GM12892 (cell line): ENCODE data around the gene DHRS13.

Source experiments
- POLR2AphosphoS5 ChIP-seq: IDR thresholded peaks from 2 replicates; pipeline ENCODE4 v1.6.1; 2011; ENCODE audit warnings: low read depth, low read length, control low read depth
- TAF1 ChIP-seq: IDR thresholded peaks from 2 replicates; pipeline ENCODE4 v1.6.1; 2011; ENCODE audit warnings: low read depth, mild to moderate bottlenecking, control low read depth, low read length, borderline replicate concordance

DNA sequence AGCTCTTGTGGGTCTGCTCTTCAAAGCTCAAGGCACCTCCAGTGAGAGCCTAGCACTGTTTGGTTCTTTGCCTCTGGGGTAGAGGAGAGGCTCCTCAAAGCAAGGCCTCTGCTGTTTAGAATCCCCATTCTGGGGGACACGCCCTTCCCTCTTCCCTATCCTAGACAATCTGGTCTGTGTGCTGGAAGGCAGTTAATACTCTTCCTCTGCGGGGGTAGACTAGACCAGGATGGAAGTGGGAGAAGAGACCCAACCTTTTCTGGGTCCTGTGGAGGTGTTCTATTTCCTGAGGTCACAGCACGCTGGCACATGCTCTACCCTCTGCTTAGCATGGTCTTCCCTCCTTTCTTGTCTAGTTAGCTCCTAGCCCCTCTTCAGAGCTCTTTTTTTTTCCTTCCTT lies 40.3 kb downstream of the DHRS13 start:
- TF ChIP-seq POLR2AphosphoS5 (no peak), TAF1 (no peak)
